Measurements from ENCODE around the gene TRIM31.

DNA sequence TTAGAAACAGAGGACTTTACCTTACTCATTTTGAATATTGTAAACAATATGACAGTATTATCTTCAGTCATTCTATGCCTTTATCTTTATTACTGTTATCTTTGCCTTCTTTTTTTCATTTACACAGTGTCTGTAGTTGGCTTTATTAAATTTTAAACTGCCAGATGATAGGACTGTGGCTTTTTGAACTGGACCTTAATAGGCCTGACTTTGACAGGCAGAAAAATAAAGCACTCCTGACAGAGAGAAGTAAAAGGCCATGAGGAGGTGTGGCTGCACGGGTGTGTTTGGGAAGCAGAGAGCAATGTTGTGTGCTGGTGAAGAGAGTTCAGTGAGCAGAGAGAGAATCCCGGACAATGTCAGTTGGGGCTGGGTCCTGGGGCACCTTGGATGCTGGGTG is 30.9 kb upstream of the TRIM31 start:
- TF ChIP-seq EZH2 (optimal IDR thresholded peaks at IDR 0.05; ENCODE audit: low read depth, low read length) (no peak), EZH2phosphoT487 (IDR thresholded peaks at IDR 0.05; ENCODE audit: low read length) (no peak)
